Calu3 (cell line): ENCODE measurements around the gene GGT6. TPM values are rescaled to one million over a fixed set of nuclear protein-coding genes. Genes with fewer than 3 reads are reported as not detected.

ENCODE experiments used
- BruUV-seq: library from RNA; stranded (reverse); fragments of 400-500 nt; replicated peaks from 2 replicates; lab custom pipeline; 2021; lab: Mats Ljungman, UMichigan
- CTCF ChIA-PET: fragments of 300-600 bp; sonication (Branson Sonifier 250); formaldehyde crosslinking; loops from one replicate; lab custom pipeline; 2022; ENCODE audit warnings: antibody characterized with exemption; lab: Charles Lee
- DNase-seq: peaks from one replicate; pipeline ENCODE4 v3.0.0; 2022
- H3K27ac Mint-ChIP-seq: one replicate; pipeline ENCODE4 v1.8.0; 2022; ENCODE audit warnings: mixed read lengths; ENCODE audit not compliant: unreplicated experiment
- H3K27me3 Mint-ChIP-seq: one replicate; pipeline ENCODE4 v1.8.0; 2022; ENCODE audit warnings: mixed read lengths; ENCODE audit not compliant: unreplicated experiment
- H3K36me3 Mint-ChIP-seq: one replicate; pipeline ENCODE4 v1.8.0; 2022; ENCODE audit warnings: mild to moderate bottlenecking, moderate library complexity, mixed read lengths; ENCODE audit not compliant: insufficient read depth, unreplicated experiment
- H3K4me1 Mint-ChIP-seq: one replicate; pipeline ENCODE4 v1.8.0; 2022; ENCODE audit warnings: mild to moderate bottlenecking, low read depth, mixed read lengths; ENCODE audit not compliant: unreplicated experiment
- H3K4me3 Mint-ChIP-seq: one replicate; pipeline ENCODE4 v1.8.0; 2022; ENCODE audit warnings: mild to moderate bottlenecking, low read depth, moderate library complexity, mixed read lengths; ENCODE audit not compliant: unreplicated experiment
- H3K9me3 Mint-ChIP-seq: one replicate; pipeline ENCODE4 v1.8.0; 2022; ENCODE audit warnings: low read depth, mixed read lengths; ENCODE audit not compliant: unreplicated experiment
- CTCF ChIP-seq: fragments of 200-600 bp; IDR thresholded peaks from one replicate; pipeline ENCODE4 v1.8.0; 2022; ENCODE audit warnings: antibody characterized with exemption; ENCODE audit not compliant: unreplicated experiment
- intact Hi-C: fragments of 100-400 bp; cut with micrococcal nuclease; formaldehyde crosslinking; loops from one replicate; pipeline ENCODE4 v1.10.0; 2022; ENCODE audit not compliant: unreplicated experiment
- total RNA-seq: library from RNA; stranded (reverse); gene quantifications from 2 replicates; pipeline ENCODE4 v1.2.3, GENCODE V29; 2022

GGT6 gene
- total RNA-seq, 1 experiment from 2014 or later = 1.1 TPM

GRCh38 chr17:4573669-4574068 is 13.3 kb upstream of the GGT6 start:
- DNase-seq = no peak
- no peak for TF ChIP-seq CTCF
- H3K36me3 Mint-ChIP-seq = no peaks in the 10 kb centered on the region
- peaks cover 30% of the 10 kb centered on the region for H3K27me3 Mint-ChIP-seq
- CTCF ChIA-PET = interaction anchor here (0.5 to 0.7 kb wide), 2 partner anchors 82 to 90 kb away, joined by 4 to 6 read pairs; no protein-coding TSS in a partner anchor
- no TSS peak for BruUV-seq
- H3K27ac Mint-ChIP-seq = no peak overlapping the region
- no peak overlapping the region for H3K4me3 Mint-ChIP-seq
- H3K4me1 Mint-ChIP-seq = no peaks in the 10 kb centered on the region
- intact Hi-C loops = no loop called here
- no peaks in the 10 kb centered on the region for H3K9me3 Mint-ChIP-seq

GRCh38 chr17:4573115-4573514 is 12.7 kb upstream of the GGT6 start:
- Mint-ChIP-seq H3K4me3 (no peak overlapping the region), H3K27ac (no peak overlapping the region), H3K4me1 (no peaks in the 10 kb centered on the region), H3K9me3 (no peaks in the 10 kb centered on the region), H3K36me3 (no peaks in the 10 kb centered on the region), H3K27me3 (peaks cover 30% of the 10 kb centered on the region)
- intact Hi-C loops = no loop called here
- TF ChIP-seq CTCF = no peak
- CTCF ChIA-PET = interaction anchor here (0.7 kb wide), 1 partner anchor 89 kb away, joined by 6 read pairs; no protein-coding TSS in a partner anchor
- no TSS peak for BruUV-seq
- DNase-seq = no peak

GRCh38 chr17:4572131-4572530 is 11.8 kb upstream of the GGT6 start:
- CTCF ChIA-PET = no interaction called here

GRCh38 chr17:4569591-4569990 is 9.2 kb upstream of the GGT6 start:
- no peak for TF ChIP-seq CTCF
- H3K4me3 Mint-ChIP-seq = no peak overlapping the region
- no peak overlapping the region for H3K27ac Mint-ChIP-seq
- H3K36me3 Mint-ChIP-seq = no peaks in the 10 kb centered on the region
- H3K9me3 Mint-ChIP-seq = no peaks in the 10 kb centered on the region
- H3K4me1 Mint-ChIP-seq = no peaks in the 10 kb centered on the region
- H3K27me3 Mint-ChIP-seq = peaks cover 17% of the 10 kb centered on the region
- no TSS peak for BruUV-seq
- CTCF ChIA-PET = no interaction called here
- no peak for DNase-seq
- intact Hi-C loops = loop anchor here (5.0 kb wide), 1 partner anchor 133 kb away; the partner anchor contains the start of gene PELP1

More at GRCh38 chr17:4572131-4572530, 11.8 kb upstream of the GGT6 start:
- Mint-ChIP-seq H3K4me3 (no peak overlapping the region), H3K4me1 (no peaks in the 10 kb centered on the region), H3K36me3 (no peaks in the 10 kb centered on the region), H3K27me3 (peaks cover 30% of the 10 kb centered on the region), H3K27ac (no peak overlapping the region), H3K9me3 (no peaks in the 10 kb centered on the region)
- no peak for TF ChIP-seq CTCF
- no peak for DNase-seq
- BruUV-seq = no TSS peak
- intact Hi-C loops = no loop called here
